Body of pancreas (tissue), 4 donors: Measurements from ENCODE around the gene VPS72. TPM values are rescaled to one million over a fixed set of nuclear protein-coding genes. Genes with fewer than 3 reads are reported as not detected.

Experiments
- ATAC-seq: fragments of 150-250 bp; one replicate; pipeline ENCODE4 v1.9.1; 2016
- DNase-seq, 4 donors: peaks; one replicate each; pipeline ENCODE4 v3.0.0-alpha.2; 2019
- H3K27ac ChIP-seq, 4 donors: fragments of 200-600 bp; sonication (generic); 1 replicate in 3 of 4; 2 replicates in 1 of 4; pipeline versions ENCODE4 v1.5.1 to v1.6.1; 2016 to 2019; ENCODE audit warnings: mild to moderate bottlenecking in 1 of 4, mixed read lengths in 1 of 4, moderate library complexity in 1 of 4
- H3K27me3 ChIP-seq, 2 donors: fragments of 200-600 bp; sonication (generic); one replicate each; pipeline ENCODE4 v1.6.0; 2016; ENCODE audit warnings: mild to moderate bottlenecking in 1 of 2
- H3K36me3 ChIP-seq, 2 donors: fragments of 200-600 bp; sonication (generic); replicated peaks in 1 of 2; 2 replicates each; pipeline ENCODE4 v1.5.1; 2016; ENCODE audit warnings: low read depth in 2 of 2; ENCODE audit not compliant: insufficient read depth in 1 of 2
- H3K4me1 ChIP-seq: fragments of 200-600 bp; sonication (generic); one replicate; pipeline ENCODE4 v1.6.0; 2016
- H3K4me3 ChIP-seq, 2 donors: fragments of 200-600 bp; sonication (generic); 1 replicate in 1 of 2; 2 replicates in 1 of 2; pipeline ENCODE4 v1.5.1; 2016 to 2019
- H3K9me3 ChIP-seq, 3 donors: fragments of 200-600 bp; sonication (generic); 1 replicate in 2 of 3; 2 replicates in 1 of 3; pipeline ENCODE4 v1.5.1; 2016
- CTCF ChIP-seq, 7 experiments: fragments of 450-650 bp in 4 of 7; fragments of 200-600 bp in 3 of 7; sonication (generic) in 3 of 7; IDR thresholded peaks; one replicate each; pipeline ENCODE4 v1.5.1; 2016 to 2019; ENCODE audit warnings: antibody characterized with exemption in 7 of 7
- POLR2A ChIP-seq, 3 donors: fragments of 450-650 bp; IDR thresholded peaks; one replicate each; pipeline ENCODE4 v1.6.1; 2016; ENCODE audit warnings: antibody characterized with exemption in 3 of 3, mild to moderate bottlenecking in 2 of 3
- WGBS, 2 donors: methylation state at CpG; one replicate each; pipeline ENCODE4 v1.1.5; 2017; 5-methylcytosine and 5-hydroxymethylcytosine counted together
- intact Hi-C: fragments of 100-400 bp; cut with DNase I; formaldehyde crosslinking; loops from one replicate; pipeline ENCODE4 v1.15.1; 2023
- total RNA-seq, 2 donors: library from RNA; depleted of rRNA; stranded (reverse); fragments of >200 nt; gene quantifications; one replicate each; pipeline ENCODE4 v1.1.0, GENCODE V29; 2016

Gene VPS72
- total RNA-seq, 2 donors from 2014 or later: 6.9 to 19.2 TPM

- no peak overlapping the region for H3K27ac ChIP-seq
- DNase-seq (no peak), ATAC-seq (no peak)
- TF ChIP-seq POLR2A (IDR thresholded peaks at IDR 0.05) (no peak), CTCF (IDR thresholded peaks at IDR 0.05) (no peak)
- H3K9me3 ChIP-seq: no peaks in the 10 kb centered on the region
- H3K4me1 ChIP-seq: peaks cover 11% of the 10 kb centered on the region
- intact Hi-C loops: no loop called here
- no peak overlapping the region for H3K4me3 ChIP-seq
- H3K36me3 ChIP-seq: peaks cover 0 to 5% of the 10 kb centered on the region in 2 donors
- WGBS, 2 donors: 45 to 89% methylated on average over 2 to 5 of the region's 5 CpGs
- H3K27me3 ChIP-seq: no peaks in the 10 kb centered on the region
These were observed 18.8 kb downstream of the VPS72 start for GRCh38 chr1:151171190-151171589.

- TF ChIP-seq POLR2A (IDR thresholded peaks at IDR 0.05): no peak
- no peak for TF ChIP-seq CTCF (IDR thresholded peaks at IDR 0.05)
- H3K27me3 ChIP-seq: no peaks in the 10 kb centered on the region
- no peak overlapping the region for H3K27ac ChIP-seq
- H3K4me1 ChIP-seq: peaks cover 24% of the 10 kb centered on the region
- WGBS, 2 donors: 80 to 85% methylated on average over 6 of the region's 6 CpGs
- H3K36me3 ChIP-seq: peaks cover 0 to 5% of the 10 kb centered on the region in 2 donors
- no peak overlapping the region for H3K4me3 ChIP-seq
- intact Hi-C loops: no loop called here
- H3K9me3 ChIP-seq: no peaks in the 10 kb centered on the region
- ATAC-seq: no peak
- no peak for DNase-seq
These were observed 22.9 kb downstream of the VPS72 start for GRCh38 chr1:151167116-151167515.

GRCh38 chr1:151166505-151166956, 23.5 kb downstream of the VPS72 start:
- DNase-seq (no peak), ATAC-seq (peak; percentile 2)
- Histone ChIP-seq H3K4me3 (peak overlapping the region; percentile 6 to 59), H3K4me1 (peaks cover 24% of the 10 kb centered on the region), H3K36me3 (peaks cover 0 to 5% of the 10 kb centered on the region in 2 donors), H3K9me3 (no peaks in the 10 kb centered on the region), H3K27me3 (no peaks in the 10 kb centered on the region), H3K27ac (peak overlapping the region in 2 of 4 donors; percentile 73 to 74)
- 2 to 4% methylated on average over 15 of the region's 15 CpGs for WGBS, 2 donors
- intact Hi-C loops: no loop called here
- TF ChIP-seq CTCF (IDR thresholded peaks at IDR 0.05): no peak
- TF ChIP-seq POLR2A (IDR thresholded peaks at IDR 0.05): no peak

- peak; percentile 97 for ATAC-seq
- TF ChIP-seq CTCF (IDR thresholded peaks at IDR 0.05) (peak in 4 of 7 experiments; percentile 35 to 59 (median 38)), POLR2A (IDR thresholded peaks at IDR 0.05) (peak in 2 of 3 donors; percentile 42 to 57)
- 0 to 1% methylated on average over 35 to 38 of the region's 38 CpGs for WGBS, 2 donors
- peak within 1 kb of the TSS; percentile 55 to 74 (median 64) for H3K27ac ChIP-seq
- peaks cover under 1 to 3% of the 10 kb centered on the region in 2 donors for H3K36me3 ChIP-seq
- intact Hi-C loops: no loop called here
- H3K27me3 ChIP-seq: no peaks in the 10 kb centered on the region
- DNase-seq: peak; percentile 96 to 99 (median 97)
- peaks cover 24% of the 10 kb centered on the region for H3K4me1 ChIP-seq
- H3K9me3 ChIP-seq: no peaks in the 10 kb centered on the region
- H3K4me3 ChIP-seq: peak within 1 kb of the TSS; percentile 20 to 59
These were observed 24.1 kb downstream of the VPS72 start, which contains the start of the genes LYSMD1 and SCNM1 for GRCh38 chr1:151165738-151166504. Gene LYSMD1, minus strand, starts transcription at chr1:151165902. Its CDS starts 644 bp downstream, at chr1:151165258. Gene SCNM1, plus strand, starts transcription at chr1:151166144. Its CDS starts 9 bp downstream, at chr1:151166153.
